NCI-H146 treated with DMSO at 0.1 percent for 48 hours (cell line): ENCODE measurements around the gene LRRC17.
"Not testable (repeated sequence)": the region's sequence is repeated elsewhere in the genome, so short reads cannot be mapped to it uniquely, and the experiment has no call there.

Source experiments
- DNase-seq: peaks from one replicate; lab custom pipeline; 2025; ENCODE audit not compliant: unreplicated experiment; lab: John Stamatoyannopoulos, UW

The LRRC17 gene

DNA sequence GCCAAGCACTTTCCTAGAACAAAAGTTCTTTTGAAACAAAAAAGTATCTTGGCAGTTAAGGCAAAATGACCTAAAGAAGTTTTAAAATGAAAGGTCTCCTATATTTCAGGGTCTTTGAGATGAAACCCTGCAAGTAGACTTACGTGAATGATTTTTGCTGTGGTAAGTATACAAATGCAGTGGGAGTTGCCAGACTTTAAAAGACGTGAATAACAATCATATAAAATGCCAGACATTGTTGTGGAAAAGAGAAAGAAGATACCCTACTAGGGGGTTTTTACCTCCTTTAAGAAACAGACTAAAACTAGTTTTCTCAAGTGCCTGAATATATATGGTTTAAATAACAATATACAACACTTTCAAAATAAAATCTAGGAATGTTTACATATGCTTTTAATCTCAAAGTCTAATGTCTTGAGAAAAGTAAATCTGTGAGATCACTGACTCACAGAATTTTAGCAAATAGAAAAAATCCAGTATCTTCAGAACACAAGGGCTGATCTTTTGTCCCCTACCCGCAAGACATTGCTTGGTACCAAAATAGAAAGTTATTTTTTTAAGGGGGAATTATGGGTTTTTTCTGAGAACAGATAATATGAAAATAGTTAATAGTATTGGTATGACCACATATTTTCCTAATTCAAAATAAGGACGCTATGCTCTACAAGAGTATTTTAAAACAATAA, 29.5 kb downstream of the LRRC17 start:
- no peak for DNase-seq

DNA sequence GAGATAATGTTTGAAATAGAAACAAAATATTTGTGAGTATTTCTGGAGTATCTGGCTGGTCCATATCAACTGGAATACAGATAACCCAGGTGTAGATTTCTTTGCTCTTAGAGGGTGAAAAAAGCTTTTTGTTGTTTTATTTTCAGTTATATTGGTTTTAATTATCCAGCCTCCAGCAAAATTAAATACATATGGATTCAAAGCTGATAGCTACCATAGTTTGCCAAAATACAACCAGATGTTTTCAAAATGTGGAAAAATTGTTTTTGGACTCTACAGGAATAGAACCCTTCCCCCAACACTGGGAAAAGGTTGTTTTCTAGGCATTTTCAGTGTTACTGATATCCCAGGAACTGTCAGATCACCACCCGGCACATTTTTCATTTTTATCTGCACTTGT, 30.1 kb downstream of the LRRC17 start:
- DNase-seq, result no peak

DNA sequence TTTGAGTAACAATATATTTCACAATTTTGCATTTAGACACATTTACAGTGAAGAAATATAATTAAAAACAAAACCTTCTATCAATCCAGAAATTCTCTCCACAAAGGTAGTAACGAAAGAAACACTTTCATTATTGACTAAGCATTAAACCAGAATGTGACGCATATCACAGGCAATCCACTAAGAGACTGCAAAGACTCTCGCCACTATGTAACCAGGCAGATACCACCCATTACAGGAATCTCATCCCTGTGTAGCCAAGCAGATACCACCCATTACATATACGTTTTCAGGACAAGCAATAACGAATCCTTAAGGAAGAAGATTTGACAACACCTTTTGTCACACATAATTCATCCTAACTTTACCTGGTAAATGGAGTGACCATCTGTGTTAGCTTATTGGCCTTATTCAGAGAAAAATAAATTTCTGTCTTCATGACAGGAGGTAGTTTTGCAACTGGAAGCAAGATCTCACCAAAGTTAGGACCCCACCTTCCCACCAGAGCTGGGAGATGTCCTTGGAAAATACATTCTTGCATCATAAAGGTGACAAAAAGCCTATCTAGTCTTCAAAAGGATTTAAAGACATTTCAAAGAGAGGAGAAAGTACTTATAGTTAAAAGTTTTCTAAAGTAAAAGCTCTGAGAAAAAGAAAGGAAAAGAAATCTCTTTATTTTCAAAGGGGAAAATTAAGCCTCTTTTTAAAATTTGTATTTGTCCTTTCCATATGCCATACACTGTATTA, 30.8 kb downstream of the LRRC17 start:
- no peak for DNase-seq

DNA sequence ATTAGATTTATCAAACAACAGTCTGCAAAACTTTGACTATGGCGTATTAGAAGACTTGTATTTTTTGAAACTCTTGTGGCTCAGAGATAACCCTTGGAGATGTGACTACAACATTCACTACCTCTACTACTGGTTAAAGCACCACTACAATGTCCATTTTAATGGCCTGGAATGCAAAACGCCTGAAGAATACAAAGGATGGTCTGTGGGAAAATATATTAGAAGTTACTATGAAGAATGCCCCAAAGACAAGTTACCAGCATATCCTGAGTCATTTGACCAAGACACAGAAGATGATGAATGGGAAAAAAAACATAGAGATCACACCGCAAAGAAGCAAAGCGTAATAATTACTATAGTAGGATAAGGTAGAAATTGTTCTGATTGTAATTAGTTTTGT, 31.4 kb downstream of the LRRC17 start:
- no peak for DNase-seq

DNA sequence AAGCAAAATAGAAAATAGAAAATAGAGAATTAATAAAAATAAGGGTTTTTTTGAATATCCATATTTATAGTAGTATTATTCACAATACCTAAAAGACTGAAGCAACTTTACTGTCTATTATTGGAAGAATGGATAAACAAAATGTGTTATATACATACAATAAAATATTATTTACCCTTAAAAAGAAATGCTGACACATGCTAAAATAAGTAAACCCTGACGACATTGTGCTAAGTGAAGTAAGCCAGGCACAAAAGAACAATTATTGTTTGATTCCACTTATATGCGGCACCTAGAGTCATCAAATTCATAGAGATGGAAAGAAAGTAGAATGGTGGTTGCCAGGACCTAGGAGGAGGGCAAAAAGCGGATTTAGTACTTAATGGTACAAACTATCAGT, 39.0 kb downstream of the LRRC17 start:
- no peak for DNase-seq

DNA sequence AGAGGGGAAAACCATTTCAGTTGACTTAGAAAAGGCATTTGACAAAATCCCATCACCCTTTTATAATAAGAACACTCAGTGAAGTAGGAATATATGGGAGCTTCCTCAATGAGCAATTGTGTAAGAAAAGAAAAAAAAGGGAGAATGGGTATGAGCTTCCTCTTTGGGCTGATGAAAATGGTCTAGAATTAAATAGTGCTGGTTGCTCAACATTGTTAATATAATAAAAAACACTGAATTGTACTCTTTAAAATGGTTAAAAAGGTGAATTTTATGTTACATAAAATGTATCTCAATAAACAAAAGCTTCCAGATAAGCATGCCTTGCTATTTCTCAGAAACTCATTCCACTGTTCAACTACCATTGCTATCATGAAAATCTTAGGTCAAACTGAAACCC, 40.6 kb downstream of the LRRC17 start:
- no peak for DNase-seq

DNA sequence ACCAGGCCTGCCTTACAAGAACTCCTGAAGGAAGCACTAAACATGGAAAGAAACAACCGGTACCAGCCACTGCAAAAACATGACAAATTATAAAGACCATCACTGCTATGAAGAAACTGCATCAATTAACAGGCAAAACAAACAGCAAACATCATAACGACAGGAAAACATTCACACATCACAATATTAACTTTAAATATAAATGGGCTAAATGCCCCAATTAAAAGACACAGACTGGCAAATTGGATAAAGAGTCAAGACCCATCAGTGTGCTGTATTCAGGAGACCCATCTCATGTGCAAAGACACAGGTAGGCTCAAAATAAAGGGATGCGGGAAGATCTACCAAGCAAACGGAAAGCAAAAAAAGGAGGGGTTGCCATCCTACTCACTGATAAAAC, 41.6 kb downstream of the LRRC17 start:
- DNase-seq, result not testable (repeated sequence)

DNA sequence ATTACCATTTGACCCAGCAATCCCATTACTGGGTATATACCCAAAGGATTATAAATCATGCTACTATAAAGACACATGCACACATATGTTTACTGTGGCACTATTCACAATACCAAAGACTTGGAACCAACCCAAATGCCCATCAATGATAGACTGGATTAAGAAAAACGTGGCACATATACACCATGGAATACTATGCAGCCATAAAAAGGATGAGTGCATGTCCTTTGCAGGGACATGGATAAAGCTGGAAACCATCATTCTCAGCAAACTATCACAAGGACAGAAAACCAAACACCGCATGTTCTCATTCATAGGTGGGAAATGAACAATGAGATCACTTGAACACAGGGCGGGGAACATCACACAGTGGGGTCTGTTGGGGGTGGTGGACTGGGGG, 45.2 kb downstream of the LRRC17 start:
- DNase-seq, result not testable (repeated sequence)

DNA sequence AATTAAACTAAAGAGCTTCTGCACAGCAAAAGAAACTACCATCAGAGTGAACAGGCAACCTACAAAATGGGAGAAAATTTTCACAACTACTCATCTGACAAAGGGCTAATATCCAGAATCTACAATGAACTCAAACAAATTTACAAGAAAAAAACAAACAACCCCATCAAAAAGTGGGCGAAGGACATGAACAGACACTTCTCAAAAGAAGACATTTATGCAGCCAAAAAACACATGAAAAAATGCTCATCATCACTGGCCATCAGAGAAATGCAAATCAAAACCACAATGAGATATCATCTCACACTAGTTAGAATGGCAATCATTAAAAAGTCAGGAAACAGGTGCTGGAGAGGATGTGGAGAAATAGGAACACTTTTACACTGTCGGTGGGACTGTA, 49.2 kb downstream of the LRRC17 start:
- DNase-seq, result not testable (repeated sequence)

DNA sequence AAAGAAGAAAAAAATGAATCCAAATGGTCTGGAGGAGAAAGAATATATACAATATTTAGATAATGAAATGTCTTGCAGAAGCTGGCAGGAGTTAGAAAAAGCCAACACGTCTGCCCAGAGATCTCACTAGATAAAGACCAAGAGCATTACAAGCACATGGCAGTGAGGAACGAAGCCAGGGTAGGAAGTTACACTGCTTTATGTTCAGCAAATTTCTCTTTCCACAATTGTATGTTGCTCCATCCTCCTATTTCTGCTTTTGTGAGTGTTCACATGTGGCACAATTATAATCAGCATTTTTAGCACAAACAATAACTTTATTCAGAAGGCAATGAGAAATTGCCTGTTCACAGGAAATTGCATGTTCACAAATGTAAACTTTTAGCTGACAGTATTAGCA, 53.7 kb downstream of the LRRC17 start:
- DNase-seq, result no peak

DNA sequence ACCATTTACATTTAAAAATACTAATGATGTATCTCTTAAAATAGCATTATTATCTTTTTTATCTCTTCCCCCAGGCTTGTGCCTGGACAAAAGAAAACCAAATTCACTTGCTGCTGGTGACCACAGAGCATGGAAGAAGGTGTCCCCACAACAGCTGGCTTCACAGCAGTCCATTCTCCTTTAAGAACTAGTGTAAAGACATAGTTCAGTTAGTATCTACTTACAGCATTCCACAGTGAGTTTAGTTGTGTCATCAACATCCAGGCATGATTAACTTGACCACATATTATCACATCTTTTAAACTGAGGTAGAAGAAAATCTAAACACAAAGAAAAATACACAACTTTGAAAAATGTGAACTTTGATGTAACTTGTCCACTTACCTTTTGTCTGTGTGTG, 55.0 kb downstream of the LRRC17 start:
- DNase-seq, result no peak

DNA sequence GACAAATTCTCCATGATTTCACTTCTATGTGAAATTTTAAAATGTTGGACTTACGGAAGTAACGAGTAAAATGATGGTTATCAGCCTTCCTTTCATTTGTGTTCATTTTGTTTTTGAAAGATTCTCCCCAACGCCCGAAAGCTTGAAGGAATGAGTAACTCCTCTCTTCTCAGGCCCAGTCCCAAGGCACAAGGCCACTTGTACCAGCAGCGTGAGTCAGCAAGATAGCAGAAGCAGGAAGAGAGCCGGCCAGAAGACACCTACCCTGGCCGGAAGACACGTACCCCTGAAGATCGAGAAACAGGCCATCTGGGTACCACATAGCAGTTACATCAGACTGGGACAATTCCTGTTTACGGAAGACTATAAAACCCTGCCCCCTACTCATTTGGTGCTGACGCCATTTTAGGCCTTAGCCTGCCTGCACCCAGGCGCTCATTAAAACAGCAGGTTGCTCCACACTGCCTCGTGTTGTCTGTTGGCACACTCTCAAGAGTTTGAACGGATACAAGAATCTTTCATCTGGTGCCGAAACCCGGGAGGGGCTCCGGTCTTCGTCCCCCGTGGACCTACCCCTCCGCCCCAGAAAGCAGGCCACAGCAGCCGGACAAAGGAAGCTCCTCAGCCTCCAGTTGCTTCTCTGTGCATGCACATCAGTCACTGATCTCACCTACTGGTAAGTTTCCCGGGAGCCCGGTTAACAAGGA, 60.4 kb downstream of the LRRC17 start:
- DNase-seq, result no peak

DNA sequence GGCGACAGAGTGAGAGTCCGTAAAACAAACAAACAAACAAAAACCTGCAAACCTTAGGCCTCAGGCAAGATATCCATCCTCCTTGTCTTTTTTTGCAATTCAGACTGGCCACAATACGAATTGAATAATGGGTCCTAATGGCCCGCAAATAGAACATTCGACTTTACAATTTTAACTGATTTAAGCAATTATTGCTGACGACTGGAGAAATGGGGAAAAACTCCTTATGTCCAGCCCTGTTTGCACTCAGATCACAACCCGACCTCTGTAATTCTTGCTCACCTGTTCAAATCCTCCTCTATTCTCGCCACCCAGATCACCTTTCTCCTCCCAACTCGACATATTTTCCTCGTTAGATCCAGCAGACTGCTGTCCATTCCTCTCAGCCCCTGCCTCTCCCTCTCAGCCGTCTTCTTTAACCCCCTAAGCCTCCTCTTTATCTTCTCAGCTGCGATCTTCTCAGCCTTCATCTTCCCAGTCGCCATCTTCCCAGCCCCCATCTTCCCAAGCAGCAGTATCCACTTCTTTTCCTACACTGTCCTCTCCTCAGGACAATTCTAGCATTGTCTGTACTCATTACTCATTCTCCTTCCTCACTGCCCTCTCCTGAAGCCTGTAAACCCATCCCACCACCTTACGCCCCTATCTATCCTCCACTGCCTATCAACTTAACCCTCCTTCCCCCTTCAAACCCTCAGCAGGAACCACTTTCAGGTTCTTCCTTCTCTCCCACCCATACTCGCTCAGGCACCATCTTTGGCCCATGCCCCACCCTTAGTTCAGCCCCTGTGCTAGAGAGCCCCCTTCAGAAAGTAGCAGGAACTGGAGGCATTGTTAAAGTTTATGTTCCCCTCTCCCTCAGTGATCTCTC, 61.8 kb downstream of the LRRC17 start:
- no peak for DNase-seq

DNA sequence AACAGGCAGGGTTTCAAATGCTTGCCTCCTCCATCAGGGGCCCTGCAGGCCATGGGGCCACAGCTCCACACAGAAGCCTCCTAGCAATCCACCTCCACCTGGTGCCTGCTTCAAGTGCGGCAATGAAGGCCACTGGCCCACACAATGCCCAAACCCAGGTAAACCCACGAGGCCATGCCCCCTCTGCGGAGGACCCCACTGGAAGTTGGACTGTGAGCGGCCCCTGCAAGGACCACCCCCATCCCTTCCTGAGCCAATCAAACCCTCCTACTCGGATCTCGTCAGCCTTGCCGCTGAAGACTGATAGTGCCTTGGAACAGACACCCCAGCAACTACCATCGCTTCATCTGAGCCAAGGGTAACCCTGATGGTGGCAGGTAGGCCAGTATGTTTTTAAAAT, 63.1 kb downstream of the LRRC17 start:
- no peak for DNase-seq

DNA sequence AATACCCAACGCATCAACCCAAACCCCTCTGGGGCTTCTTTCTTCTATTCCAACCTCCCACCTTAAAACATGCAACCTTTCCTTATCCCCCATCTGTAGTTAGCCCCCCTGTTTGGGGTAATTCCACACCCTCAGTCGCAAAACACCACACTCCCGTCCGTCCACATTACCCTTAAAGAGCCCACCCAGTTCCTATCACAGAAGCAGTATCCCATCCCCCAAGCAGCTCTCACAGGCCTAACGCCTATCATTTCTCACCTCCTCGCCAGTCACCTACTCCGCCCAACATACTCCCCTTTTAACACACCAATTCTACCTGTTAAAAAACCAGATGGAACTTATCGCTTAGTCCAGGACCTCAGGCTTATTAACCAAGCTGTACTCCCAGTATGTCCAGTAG, 63.7 kb downstream of the LRRC17 start:
- DNase-seq, result no peak

DNA sequence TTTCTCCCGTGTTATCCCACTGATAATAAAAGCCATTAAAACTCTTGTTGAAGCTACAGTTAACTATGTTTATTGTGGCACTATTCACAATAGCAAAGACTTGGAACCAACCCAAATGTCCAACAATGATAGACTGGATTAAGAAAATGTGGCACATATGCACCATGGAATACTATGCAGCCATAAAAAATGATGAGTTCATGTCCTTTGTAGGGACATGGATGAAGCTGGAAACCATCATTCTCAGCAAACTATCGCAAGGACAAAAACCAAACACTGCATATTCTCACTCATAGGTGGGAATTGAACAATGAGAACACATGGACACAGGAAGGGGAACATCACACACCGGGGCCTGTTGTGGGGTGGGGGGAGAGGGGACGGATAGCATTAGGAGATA, 64.8 kb downstream of the LRRC17 start:
- not testable (repeated sequence) for DNase-seq

DNA sequence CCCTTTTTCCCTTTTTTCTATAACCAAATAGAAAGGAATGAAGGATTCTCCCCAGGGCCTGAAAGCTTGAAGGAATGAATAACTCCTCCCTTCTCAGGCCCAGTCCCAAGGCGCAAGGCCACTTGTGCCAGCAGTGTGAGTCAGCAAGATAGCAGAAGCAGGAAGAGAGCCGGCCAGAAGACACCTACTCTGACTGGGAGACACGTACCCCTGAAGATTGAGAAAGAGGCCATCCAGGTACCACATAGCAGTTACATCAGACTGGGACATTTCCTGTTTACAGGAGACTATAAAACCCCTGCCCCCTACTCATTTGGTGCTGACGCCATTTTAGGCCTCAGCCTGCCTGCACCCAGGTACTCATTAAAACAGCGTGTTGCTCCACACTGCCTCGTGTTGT, 65.5 kb downstream of the LRRC17 start:
- DNase-seq, result no peak

DNA sequence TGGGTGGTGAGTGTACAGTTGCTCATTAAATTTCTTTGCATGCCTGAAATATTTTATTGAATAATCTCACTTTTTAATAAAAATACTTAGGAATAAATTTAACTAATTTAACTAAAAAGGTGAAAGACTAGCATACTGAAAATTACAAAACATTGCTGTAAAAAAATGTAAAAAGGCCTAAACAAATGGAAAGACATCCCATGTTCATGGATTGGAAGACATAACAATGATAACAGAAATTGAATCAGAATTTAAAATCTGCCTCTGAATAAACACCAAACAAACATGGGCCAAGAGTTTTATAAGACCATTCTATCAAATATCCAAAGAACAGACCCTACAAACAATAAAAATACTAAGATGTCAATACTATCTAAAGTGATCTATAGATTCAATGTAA, 66.9 kb downstream of the LRRC17 start:
- no peak for DNase-seq

DNA sequence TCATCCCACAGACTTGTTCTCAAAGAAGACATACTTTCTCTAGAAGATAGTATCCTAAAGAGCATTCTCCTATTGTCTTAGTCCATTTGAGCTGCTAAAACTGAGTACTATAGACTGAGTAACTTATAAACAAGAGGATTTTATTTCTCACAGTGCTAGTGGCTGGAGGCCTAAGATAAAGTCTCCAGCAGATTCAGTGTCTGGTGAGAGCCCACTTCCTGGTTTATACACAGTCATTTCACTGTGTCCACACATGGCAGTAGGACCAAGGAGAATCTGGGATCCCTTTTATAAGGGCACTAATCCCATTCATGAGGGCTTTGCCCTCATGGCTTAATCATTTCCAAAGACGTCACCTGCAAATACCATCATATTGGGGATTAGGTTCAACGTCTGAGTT, 68.7 kb downstream of the LRRC17 start:
- DNase-seq, result no peak

DNA sequence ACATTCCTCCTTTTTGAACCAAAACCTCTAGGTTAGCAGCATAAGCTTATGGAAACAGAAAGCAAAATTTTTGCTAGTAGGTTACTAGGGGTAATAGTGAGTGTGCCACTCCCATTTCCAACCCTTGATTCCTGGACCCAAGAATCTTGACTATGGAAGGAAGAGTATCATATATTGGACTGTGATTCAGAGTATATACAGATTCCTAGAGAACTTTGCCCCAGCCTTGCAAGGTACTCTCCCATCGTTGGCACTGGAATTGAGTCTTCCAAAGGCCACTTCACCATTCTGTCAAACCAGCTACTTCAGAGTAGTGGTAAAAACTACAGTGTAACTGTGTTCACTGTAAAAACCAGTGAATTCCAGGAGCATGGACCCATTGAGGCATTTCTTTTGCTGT, 69.4 kb downstream of the LRRC17 start:
- no peak for DNase-seq

DNA sequence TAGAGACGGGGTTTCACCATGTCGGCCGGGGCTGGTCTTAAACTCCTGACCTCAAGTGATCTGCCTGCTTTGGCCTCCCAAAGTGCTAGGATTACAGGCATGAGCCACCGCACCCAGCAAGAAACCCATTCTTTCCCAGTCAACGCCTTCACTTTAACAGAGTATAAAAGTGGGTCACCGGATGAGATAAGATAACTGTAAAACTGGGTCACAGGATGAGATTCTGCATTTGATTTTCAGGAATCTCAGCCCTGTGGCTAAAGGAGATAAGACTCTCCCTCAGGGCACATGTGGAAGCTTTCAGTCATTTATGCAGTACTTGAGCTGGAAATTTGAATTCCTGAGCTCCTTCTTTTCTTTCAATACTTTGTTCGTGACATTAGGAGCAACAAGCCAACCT, 70.8 kb downstream of the LRRC17 start:
- no peak for DNase-seq
